WTC11 (cell line): ENCODE measurements around the gene GSX2. TPM values are rescaled to one million over a fixed set of nuclear protein-coding genes. Genes with fewer than 3 reads are reported as not detected.

ENCODE experiments used
- ATAC-seq: fragments of 200-7000 bp; cut with Tn5 transposase; 2 replicates; pipeline ENCODE4 v1.10.0; 2021; ENCODE audit warnings: mild to moderate bottlenecking, moderate library complexity
- CTCF ChIA-PET: fragments of 300-600 bp; sonication (Branson Sonifier 250); formaldehyde crosslinking; loops from one replicate; lab custom pipeline; 2021; ENCODE audit warnings: antibody characterized with exemption; lab: Charles Lee
- POLR2A ChIA-PET: fragments of 350-600 bp; sonication (Branson Sonifier 250); formaldehyde crosslinking; loops from one replicate; lab custom pipeline; 2021; ENCODE audit warnings: antibody characterized with exemption; lab: Charles Lee
- DNase-seq: peaks from one replicate; pipeline ENCODE4 v3.0.0; 2021; ENCODE audit warnings: low spot score
- H3K27ac Mint-ChIP-seq: 2 replicates; pipeline ENCODE4 v1.8.0; 2021; ENCODE audit warnings: mixed read lengths
- H3K27me3 Mint-ChIP-seq: 2 replicates; pipeline ENCODE4 v1.8.0; 2021; ENCODE audit warnings: low read depth, mild to moderate bottlenecking, moderate library complexity, mixed read lengths
- H3K36me3 Mint-ChIP-seq: 2 replicates; pipeline ENCODE4 v1.8.0; 2021; ENCODE audit warnings: mixed read lengths
- H3K4me1 Mint-ChIP-seq: 2 replicates; pipeline ENCODE4 v1.8.0; 2022; ENCODE audit warnings: mixed read lengths
- H3K4me3 Mint-ChIP-seq: 2 replicates; pipeline ENCODE4 v1.8.0; 2021; ENCODE audit warnings: mild to moderate bottlenecking, moderate library complexity, mixed read lengths
- H3K9me3 Mint-ChIP-seq: 2 replicates; pipeline ENCODE4 v1.8.0; 2021; ENCODE audit warnings: mixed read lengths
- E2F4 ChIP-seq: sonication (generic); formaldehyde crosslinking; IDR thresholded peaks from 2 replicates; pipeline ENCODE4 v1.8.1; 2022; ENCODE audit warnings: low read depth, mild to moderate bottlenecking, moderate library complexity, missing genetic modification reagents, borderline replicate concordance
- ETV6 ChIP-seq: sonication (generic); formaldehyde crosslinking; IDR thresholded peaks from 2 replicates; pipeline ENCODE4 v1.8.1; 2022; ENCODE audit warnings: mild to moderate bottlenecking, missing genetic modification reagents
- FOXK1 ChIP-seq: sonication (generic); formaldehyde crosslinking; IDR thresholded peaks from 2 replicates; pipeline ENCODE4 v1.8.0; 2022; ENCODE audit warnings: mild to moderate bottlenecking, moderate library complexity, missing genetic modification reagents
- GRHL2 ChIP-seq: fragments of 250-450 bp; sonication (Bioruptor Pico); IDR thresholded peaks from 2 replicates; pipeline ENCODE4 v1.8.0; 2022; ENCODE audit warnings: mild to moderate bottlenecking, moderate library complexity; ENCODE audit not compliant: insufficient replicate concordance, severe bottlenecking
- HMGA2 ChIP-seq: fragments of 250-450 bp; sonication (Bioruptor Pico); IDR thresholded peaks from 2 replicates; pipeline ENCODE4 v1.4.0; 2021; ENCODE audit warnings: mild to moderate bottlenecking, moderate library complexity
- JAZF1 ChIP-seq: fragments of 250-450 bp; sonication (Bioruptor Pico); IDR thresholded peaks from 2 replicates; pipeline ENCODE4 v1.9.0; 2021; ENCODE audit warnings: moderate library complexity, mild to moderate bottlenecking, inconsistent platforms
- JUN ChIP-seq: sonication (generic); formaldehyde crosslinking; IDR thresholded peaks from 2 replicates; pipeline ENCODE4 v1.8.0; 2023; ENCODE audit warnings: mild to moderate bottlenecking, missing genetic modification reagents
- MLX ChIP-seq: sonication (generic); formaldehyde crosslinking; IDR thresholded peaks from 2 replicates; pipeline ENCODE4 v1.8.1; 2023; ENCODE audit warnings: mild to moderate bottlenecking, missing genetic modification reagents, moderate library complexity
- NFE2L1 ChIP-seq: sonication (generic); formaldehyde crosslinking; IDR thresholded peaks from 2 replicates; pipeline ENCODE4 v1.8.1; 2023; ENCODE audit warnings: missing genetic modification reagents
- NR2C2 ChIP-seq: sonication (generic); formaldehyde crosslinking; IDR thresholded peaks from 2 replicates; pipeline ENCODE4 v1.8.0; 2022; ENCODE audit warnings: mild to moderate bottlenecking, missing genetic modification reagents
- PRRX2 ChIP-seq: fragments of 250-450 bp; sonication (Bioruptor Pico); IDR thresholded peaks from 2 replicates; pipeline ENCODE4 v1.8.0; 2021; ENCODE audit warnings: mild to moderate bottlenecking
- SMAD4 ChIP-seq: sonication (generic); formaldehyde crosslinking; IDR thresholded peaks from 2 replicates; pipeline ENCODE4 v1.8.0; 2022; ENCODE audit warnings: mild to moderate bottlenecking, missing genetic modification reagents
- SP1 ChIP-seq: sonication (generic); formaldehyde crosslinking; conservative IDR thresholded peaks from 2 replicates; pipeline ENCODE4 v1.8.1; 2022; ENCODE audit warnings: missing genetic modification reagents
- TEAD1 ChIP-seq: sonication (generic); formaldehyde crosslinking; IDR thresholded peaks from 2 replicates; pipeline ENCODE4 v1.8.0; 2022; ENCODE audit warnings: mild to moderate bottlenecking, missing genetic modification reagents
- TP53 ChIP-seq: sonication (generic); formaldehyde crosslinking; IDR thresholded peaks from 2 replicates; pipeline ENCODE4 v1.8.1; 2023; ENCODE audit warnings: mild to moderate bottlenecking, missing genetic modification reagents
- ZNF219 ChIP-seq: sonication (generic); formaldehyde crosslinking; IDR thresholded peaks from 2 replicates; pipeline ENCODE4 v1.8.0; 2023; ENCODE audit warnings: missing genetic modification reagents, mild to moderate bottlenecking, borderline replicate concordance
- ZNF263 ChIP-seq: sonication (generic); formaldehyde crosslinking; IDR thresholded peaks from 2 replicates; pipeline ENCODE4 v1.8.1; 2022; ENCODE audit warnings: low read depth, mild to moderate bottlenecking, moderate library complexity, missing genetic modification reagents
- ZNF512 ChIP-seq: sonication (generic); formaldehyde crosslinking; IDR thresholded peaks from 2 replicates; pipeline ENCODE4 v1.8.1; 2022; ENCODE audit warnings: missing genetic modification reagents, borderline replicate concordance
- ZNF532 ChIP-seq: fragments of 250-450 bp; sonication (Bioruptor Pico); IDR thresholded peaks from 2 replicates; pipeline ENCODE4 v1.9.0; 2021; ENCODE audit warnings: mild to moderate bottlenecking, borderline replicate concordance
- total RNA-seq: library from RNA; stranded (reverse); gene quantifications from 3 replicates; pipeline ENCODE4 v1.2.3, GENCODE V29; 2021
- TF ChIP-seq, protein P1 (sequence below): sonication (generic); formaldehyde crosslinking; conservative IDR thresholded peaks from 2 replicates; pipeline ENCODE4 v1.8.1; 2022; ENCODE audit warnings: mild to moderate bottlenecking, missing genetic modification reagents
- TF ChIP-seq, protein P2 (sequence below): sonication (generic); formaldehyde crosslinking; IDR thresholded peaks from 2 replicates; pipeline ENCODE4 v1.8.1; 2023; ENCODE audit warnings: mild to moderate bottlenecking, moderate library complexity, missing genetic modification reagents
- TF ChIP-seq, protein P3 (sequence below): fragments of 250-450 bp; sonication (Bioruptor Pico); IDR thresholded peaks from 2 replicates; pipeline ENCODE4 v2.1.2; 2022; ENCODE audit warnings: mild to moderate bottlenecking, moderate library complexity

Gene GSX2
- total RNA-seq, 1 experiment from 2014 or later = not detected

- Mint-ChIP-seq H3K36me3 (no peaks in the 10 kb centered on the region), H3K27me3 (peaks cover 99% of the 10 kb centered on the region), H3K4me1 (peaks cover 77% of the 10 kb centered on the region), H3K27ac (no peak overlapping the region), H3K9me3 (no peaks in the 10 kb centered on the region), H3K4me3 (peak overlapping the region; percentile 65)
- no peak for ATAC-seq
- ChIA-PET CTCF (interaction anchor here (1.2 to 1.6 kb wide), 2 partner anchors 122 to 173 kb away, joined by 3 to 7 read pairs; no protein-coding TSS in a partner anchor), POLR2A (no interaction called here)
- no peak for DNase-seq
- TF ChIP-seq ETV6 (CRISPR knock-in tag) = no peak
- no peak for TF ChIP-seq ZNF263 (CRISPR knock-in tag)
- no peak for TF ChIP-seq HMGA2 (CRISPR knock-in tag)
- no peak for TF ChIP-seq SP1 (CRISPR knock-in tag)
- no peak for TF ChIP-seq GRHL2
- TF ChIP-seq ZNF219 (CRISPR knock-in tag) = no peak
Measured at GRCh38 chr4:54102531-54103106, 2.7 kb downstream of the GSX2 start.

DNA sequence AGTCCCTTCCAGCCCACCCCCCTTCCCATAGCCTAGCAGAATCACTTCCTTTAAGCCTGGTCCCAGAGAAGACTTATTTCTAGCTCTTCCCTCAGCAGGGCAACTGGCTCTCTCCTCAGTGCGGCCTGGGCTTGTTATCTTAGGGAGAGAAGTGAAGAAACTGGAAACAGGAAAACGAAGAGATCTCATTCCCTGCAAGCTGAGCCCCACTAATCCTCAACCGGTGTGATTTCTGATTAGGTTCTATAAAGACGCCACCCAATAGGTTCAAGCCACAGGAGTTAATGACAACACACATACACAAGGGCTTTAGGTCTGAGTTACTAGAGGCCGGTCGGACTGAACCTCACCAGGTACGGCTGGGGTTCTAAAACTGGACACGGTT lies 3.2 kb downstream of the GSX2 start:
- DNase-seq (no peak), ATAC-seq (no peak)
- Mint-ChIP-seq H3K27ac (no peak overlapping the region), H3K9me3 (no peaks in the 10 kb centered on the region), H3K27me3 (peaks cover 97% of the 10 kb centered on the region), H3K4me3 (peak overlapping the region; percentile 65), H3K4me1 (peaks cover 76% of the 10 kb centered on the region), H3K36me3 (no peaks in the 10 kb centered on the region)
- ChIA-PET POLR2A (interaction anchor here (0.6 kb wide), 1 partner anchor 117 kb away, joined by 3 read pairs; no protein-coding TSS in a partner anchor), CTCF (interaction anchor here (0.6 to 1.6 kb wide), 9 partner anchors 13 to 298 kb away, joined by 3 to 12 read pairs (median 3); partner anchors contain the start of gene PDGFRA)
- TF ChIP-seq, protein P1, sequence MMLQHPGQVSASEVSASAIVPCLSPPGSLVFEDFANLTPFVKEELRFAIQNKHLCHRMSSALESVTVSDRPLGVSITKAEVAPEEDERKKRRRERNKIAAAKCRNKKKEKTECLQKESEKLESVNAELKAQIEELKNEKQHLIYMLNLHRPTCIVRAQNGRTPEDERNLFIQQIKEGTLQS (CRISPR knock-in tag) = no peak
- TF ChIP-seq MLX (CRISPR knock-in tag) (no peak), ZNF512 (no peak), NFE2L1 (CRISPR knock-in tag) (no peak), JUN (CRISPR knock-in tag) (no peak), PRRX2 (CRISPR knock-in tag) (no peak)

- ATAC-seq (no peak), DNase-seq (no peak)
- POLR2A ChIA-PET = no interaction called here
- Mint-ChIP-seq H3K9me3 (no peaks in the 10 kb centered on the region), H3K27me3 (peaks cover 97% of the 10 kb centered on the region), H3K27ac (no peak overlapping the region), H3K4me3 (peak overlapping the region; percentile 65), H3K36me3 (no peaks in the 10 kb centered on the region), H3K4me1 (peaks cover 77% of the 10 kb centered on the region)
- CTCF ChIA-PET = no interaction called here
- TF ChIP-seq ZNF532 (CRISPR knock-in tag) (no peak), TEAD1 (CRISPR knock-in tag) (no peak), E2F4 (no peak), SMAD4 (CRISPR knock-in tag) (no peak), TP53 (CRISPR knock-in tag) (no peak), HMGA2 (CRISPR knock-in tag) (no peak), FOXK1 (CRISPR knock-in tag) (no peak), JAZF1 (CRISPR knock-in tag) (no peak), NR2C2 (no peak)
- TF ChIP-seq, protein P2, sequence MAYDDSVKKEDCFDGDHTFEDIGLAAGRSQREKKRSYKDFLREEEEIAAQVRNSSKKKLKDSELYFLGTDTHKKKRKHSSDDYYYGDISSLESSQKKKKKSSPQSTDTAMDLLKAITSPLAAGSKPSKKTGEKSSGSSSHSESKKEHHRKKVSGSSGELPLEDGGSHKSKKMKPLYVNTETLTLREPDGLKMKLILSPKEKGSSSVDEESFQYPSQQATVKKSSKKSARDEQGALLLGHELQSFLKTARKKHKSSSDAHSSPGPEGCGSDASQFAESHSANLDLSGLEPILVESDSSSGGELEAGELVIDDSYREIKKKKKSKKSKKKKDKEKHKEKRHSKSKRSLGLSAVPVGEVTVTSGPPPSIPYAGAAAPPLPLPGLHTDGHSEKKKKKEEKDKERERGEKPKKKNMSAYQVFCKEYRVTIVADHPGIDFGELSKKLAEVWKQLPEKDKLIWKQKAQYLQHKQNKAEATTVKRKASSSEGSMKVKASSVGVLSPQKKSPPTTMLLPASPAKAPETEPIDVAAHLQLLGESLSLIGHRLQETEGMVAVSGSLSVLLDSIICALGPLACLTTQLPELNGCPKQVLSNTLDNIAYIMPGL (CRISPR knock-in tag) = no peak
- TF ChIP-seq, protein P3, sequence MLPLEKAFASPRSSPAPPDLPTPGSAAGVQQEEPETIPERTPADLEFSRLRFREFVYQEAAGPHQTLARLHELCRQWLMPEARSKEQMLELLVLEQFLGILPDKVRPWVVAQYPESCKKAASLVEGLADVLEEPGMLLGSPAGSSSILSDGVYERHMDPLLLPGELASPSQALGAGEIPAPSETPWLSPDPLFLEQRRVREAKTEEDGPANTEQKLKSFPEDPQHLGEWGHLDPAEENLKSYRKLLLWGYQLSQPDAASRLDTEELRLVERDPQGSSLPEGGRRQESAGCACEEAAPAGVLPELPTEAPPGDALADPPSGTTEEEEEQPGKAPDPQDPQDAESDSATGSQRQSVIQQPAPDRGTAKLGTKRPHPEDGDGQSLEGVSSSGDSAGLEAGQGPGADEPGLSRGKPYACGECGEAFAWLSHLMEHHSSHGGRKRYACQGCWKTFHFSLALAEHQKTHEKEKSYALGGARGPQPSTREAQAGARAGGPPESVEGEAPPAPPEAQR (CRISPR knock-in tag) = no peak
Measured at GRCh38 chr4:54104907-54105306, 4.9 kb downstream of the GSX2 start.
